Measurements from ENCODE around the gene CEP131.
A peak's percentile ranks its signal among the peaks of the same experiment; 100 is the strongest.

The CEP131 gene

GRCh38 chr17:81235822-81236740 lies 13.3 kb upstream of the CEP131 start:
- no peaks in the 10 kb centered on the region for H3K9me3 ChIP-seq (ENCODE audit: control insufficient read depth, insufficient read depth, low read depth, low read length)
- H3K4me3 ChIP-seq (ENCODE audit: low read depth, low read length), result no peak overlapping the region
- CTCF ChIA-PET, result interaction anchor here (0.6 kb wide), 1 partner anchor 106 kb away, joined by 5 read pairs; no protein-coding TSS in a partner anchor

DNA sequence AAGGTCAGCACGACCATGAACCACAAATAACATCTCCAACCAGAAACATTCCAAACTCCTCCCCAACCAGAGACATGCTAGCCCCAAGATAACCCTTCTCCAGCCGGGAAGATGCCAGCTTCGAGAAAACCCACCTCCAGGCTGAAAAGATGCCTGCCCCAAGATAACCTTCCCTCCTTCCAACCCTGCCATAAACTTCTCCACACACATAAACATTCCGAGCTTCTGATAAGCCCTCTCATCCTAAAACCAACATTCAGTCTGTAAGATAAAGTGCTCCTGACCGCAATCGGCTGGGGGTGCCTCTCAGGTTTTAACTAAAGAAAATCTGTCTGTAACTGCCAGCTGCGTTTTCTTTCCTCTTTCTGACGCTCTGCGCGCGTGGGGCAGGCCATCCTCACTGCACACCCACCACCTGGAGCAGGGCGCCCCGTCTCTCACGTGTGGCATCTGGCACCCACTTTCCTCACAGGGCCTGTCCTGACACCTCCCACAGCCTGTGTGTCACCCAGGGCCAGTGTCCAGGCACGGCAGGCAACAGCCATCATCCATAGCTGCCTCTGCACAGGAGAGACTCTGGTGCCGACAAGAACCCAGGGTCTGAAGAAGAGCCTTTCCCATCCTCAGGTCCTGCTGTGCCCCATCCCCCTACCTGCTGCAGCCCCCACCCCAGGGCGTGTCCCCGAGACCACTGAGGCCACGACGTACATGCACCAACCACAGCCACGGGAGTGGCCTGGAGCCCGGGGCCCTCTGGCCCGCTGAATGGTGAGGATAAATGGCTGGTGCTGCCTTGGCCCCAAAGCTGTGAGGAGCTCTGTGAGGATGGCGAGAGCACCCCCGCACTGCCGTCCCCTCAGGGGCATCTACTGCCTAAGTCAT lies 12.4 kb upstream of the CEP131 start:
- Histone ChIP-seq H3K9me3 (ENCODE audit: control insufficient read depth, insufficient read depth, low read depth, low read length) (no peaks in the 10 kb centered on the region), H3K36me3 (ENCODE audit: control insufficient read depth in 2 of 2, insufficient read depth in 1 of 2, low read length in 2 of 2) (peaks cover 5 to 53% of the 10 kb centered on the region in 2 experiments; a peak in 2 of 3 replicates), H3K27ac (ENCODE audit: extremely low read depth, low read depth, low read length) (peak overlapping the region; percentile 27; the same call in 1 of the 2 replicates), H3K4me1 (ENCODE audit: control insufficient read depth, insufficient read depth, low read length) (peaks cover 8% of the 10 kb centered on the region), H3K4me3 (ENCODE audit: low read depth, low read length) (no peak overlapping the region)
- ChIA-PET POLR2A (interaction anchor here (0.5 to 3.8 kb wide), 2 partner anchors 12 to 250 kb away, joined by 3 to 22 read pairs; partner anchors contain the start of gene CEP131), CTCF (interaction anchor here (0.5 to 1.2 kb wide), 4 partner anchors 37 to 164 kb away, joined by 3 read pairs; no protein-coding TSS in a partner anchor)
- TF ChIP-seq ZNF660 (tag by site-specific recombination; IDR thresholded peaks at IDR 0.05) (no peak), EGR2 (tag by site-specific recombination; IDR thresholded peaks at IDR 0.05; ENCODE audit: low read depth) (peak; percentile 34), ZFHX2 (tag by site-specific recombination; conservative IDR thresholded peaks at IDR 0.05) (peak; percentile 58; the same call in 1 of the 2 replicates)

More at GRCh38 chr17:81235822-81236740, 13.3 kb upstream of the CEP131 start:
- Histone ChIP-seq H3K36me3 (ENCODE audit: control insufficient read depth in 2 of 2, insufficient read depth in 1 of 2, low read length in 2 of 2) (peaks cover 3 to 49% of the 10 kb centered on the region in 2 experiments; a peak in 2 of 3 replicates), H3K4me1 (ENCODE audit: control insufficient read depth, insufficient read depth, low read length) (peaks cover 8% of the 10 kb centered on the region), H3K27ac (ENCODE audit: extremely low read depth, low read depth, low read length) (no peak overlapping the region)
- POLR2A ChIA-PET, result no interaction called here
- TF ChIP-seq ZBTB20 (tag by site-specific recombination; IDR thresholded peaks at IDR 0.05), result no peak
- TF ChIP-seq ZNF155 (tag by site-specific recombination; IDR thresholded peaks at IDR 0.05), result no peak
- no peak for TF ChIP-seq PBX3 (CRISPR knock-in tag; IDR thresholded peaks at IDR 0.05)
- no peak for TF ChIP-seq PRDM1 (tag by site-specific recombination; IDR thresholded peaks at IDR 0.05)

DNA sequence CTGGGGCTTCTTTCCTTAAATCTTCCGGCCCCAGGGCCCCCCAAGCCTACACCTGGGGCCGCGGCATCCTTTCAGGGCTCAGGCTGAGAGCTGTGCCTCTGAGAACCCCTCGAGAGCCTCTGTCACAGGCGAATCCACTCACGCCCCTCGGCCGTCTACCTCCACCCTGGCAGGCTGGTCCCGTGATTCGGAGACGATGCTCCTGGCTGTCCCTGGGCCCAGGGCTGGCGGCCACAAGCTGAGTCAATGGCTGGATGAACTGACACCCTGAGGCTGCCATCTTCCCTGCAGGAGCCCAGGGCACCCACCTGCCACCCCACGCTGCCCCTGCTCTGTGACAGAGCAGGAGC lies 11.7 kb upstream of the CEP131 start:
- Histone ChIP-seq H3K4me3 (ENCODE audit: low read depth, low read length) (no peak overlapping the region), H3K27ac (ENCODE audit: extremely low read depth, low read depth, low read length) (no peak overlapping the region), H3K4me1 (ENCODE audit: control insufficient read depth, insufficient read depth, low read length) (peaks cover 8% of the 10 kb centered on the region), H3K36me3 (ENCODE audit: control insufficient read depth in 2 of 2, insufficient read depth in 1 of 2, low read length in 2 of 2) (peaks cover 5 to 60% of the 10 kb centered on the region in 2 experiments; a peak in 2 of 3 replicates), H3K9me3 (ENCODE audit: control insufficient read depth, insufficient read depth, low read depth, low read length) (no peaks in the 10 kb centered on the region)
- TF ChIP-seq KLF16 (tag by site-specific recombination; IDR thresholded peaks at IDR 0.05) (no peak), ZNF629 (tag by site-specific recombination; IDR thresholded peaks at IDR 0.05) (no peak), ZBTB1 (tag by site-specific recombination; IDR thresholded peaks at IDR 0.05) (no peak), PRDM6 (tag by site-specific recombination; IDR thresholded peaks at IDR 0.05) (no peak)
- TF ChIP-seq, protein P1, sequence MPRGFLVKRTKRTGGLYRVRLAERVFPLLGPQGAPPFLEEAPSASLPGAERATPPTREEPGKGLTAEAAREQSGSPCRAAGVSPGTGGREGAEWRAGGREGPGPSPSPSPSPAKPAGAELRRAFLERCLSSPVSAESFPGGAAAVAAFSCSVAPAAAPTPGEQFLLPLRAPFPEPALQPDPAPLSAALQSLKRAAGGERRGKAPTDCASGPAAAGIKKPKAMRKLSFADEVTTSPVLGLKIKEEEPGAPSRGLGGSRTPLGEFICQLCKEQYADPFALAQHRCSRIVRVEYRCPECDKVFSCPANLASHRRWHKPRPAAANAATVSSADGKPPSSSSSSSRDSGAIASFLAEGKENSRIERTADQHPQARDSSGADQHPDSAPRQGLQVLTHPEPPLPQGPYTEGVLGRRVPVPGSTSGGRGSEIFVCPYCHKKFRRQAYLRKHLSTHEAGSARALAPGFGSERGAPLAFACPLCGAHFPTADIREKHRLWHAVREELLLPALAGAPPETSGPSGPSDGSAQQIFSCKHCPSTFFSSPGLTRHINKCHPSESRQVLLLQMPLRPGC (tag by site-specific recombination; IDR thresholded peaks at IDR 0.05), result no peak
- ChIA-PET CTCF (interaction anchor here (0.6 to 1.2 kb wide), 3 partner anchors 92 to 137 kb away, joined by 3 read pairs; no protein-coding TSS in a partner anchor), POLR2A (interaction anchor here (3.8 kb wide), 1 partner anchor 12 kb away, joined by 22 read pairs; the partner anchor contains the start of gene CEP131)
